ENCODE data around the gene HERPUD1.

Gene HERPUD1

GRCh38 chr16:56988948-56989945 lies 57.3 kb downstream of the HERPUD1 start, which contains the start of gene NLRC5:
TSS of gene NLRC5 (plus strand) at chr16:56989557. CDS start at chr16:57020713, 31,156 bp downstream.
- TF ChIP-seq SIN3A (IDR thresholded peaks at IDR 0.05; ENCODE audit: borderline replicate concordance, insufficient read depth, low read length) = no peak
- no peak for TF ChIP-seq FOXP2 (optimal IDR thresholded peaks at IDR 0.05; ENCODE audit: borderline replicate concordance, extremely low read depth, extremely low read length, insufficient read depth)
- TF ChIP-seq TAF1 (IDR thresholded peaks at IDR 0.05; ENCODE audit: borderline replicate concordance, insufficient read depth, low read length) = peak; percentile 42; the same call in 1 of the 2 replicates
- no peak for TF ChIP-seq REST (IDR thresholded peaks at IDR 0.05; ENCODE audit: insufficient read depth in 1 of 2, low read depth in 2 of 2, low read length in 2 of 2)

GRCh38 chr16:56989988-56990387 lies 58.0 kb downstream of the HERPUD1 start:
- TF ChIP-seq SIN3A (IDR thresholded peaks at IDR 0.05; ENCODE audit: borderline replicate concordance, insufficient read depth, low read length) = no peak
- TF ChIP-seq POLR2AphosphoS5 (IDR thresholded peaks at IDR 0.05; ENCODE audit: low read depth, low read length) = no peak
- TF ChIP-seq FOXP2 (optimal IDR thresholded peaks at IDR 0.05; ENCODE audit: borderline replicate concordance, extremely low read depth, extremely low read length, insufficient read depth) = no peak

- TF ChIP-seq POLR2AphosphoS5 (IDR thresholded peaks at IDR 0.05; ENCODE audit: low read depth, low read length) (no peak), SIN3A (IDR thresholded peaks at IDR 0.05; ENCODE audit: borderline replicate concordance, insufficient read depth, low read length) (no peak), TAF1 (IDR thresholded peaks at IDR 0.05; ENCODE audit: borderline replicate concordance, insufficient read depth, low read length) (no peak), FOXP2 (optimal IDR thresholded peaks at IDR 0.05; ENCODE audit: borderline replicate concordance, extremely low read depth, extremely low read length, insufficient read depth) (no peak), REST (IDR thresholded peaks at IDR 0.05; ENCODE audit: insufficient read depth in 1 of 2, low read depth in 2 of 2, low read length in 2 of 2) (no peak)
These were observed 58.7 kb downstream of the HERPUD1 start for GRCh38 chr16:56990407-56991286.

DNA sequence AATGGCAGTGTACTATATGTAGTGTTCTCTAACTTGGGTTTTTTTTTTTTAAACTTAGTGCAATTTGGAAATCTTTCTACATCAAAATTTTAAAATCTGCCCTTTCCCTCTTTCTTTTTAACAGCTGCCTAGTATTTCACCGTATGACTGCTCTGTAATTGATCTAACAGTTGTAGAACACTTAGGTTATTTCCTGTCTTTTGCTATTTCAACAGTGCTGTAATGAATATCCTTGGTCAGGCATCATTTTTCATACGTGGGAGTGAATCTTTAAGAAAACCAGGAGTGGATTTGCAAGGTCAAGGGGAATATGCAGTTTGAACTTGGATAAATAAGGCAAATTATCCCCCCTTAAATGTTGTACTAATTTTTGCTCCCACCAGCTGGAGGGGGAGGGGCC lies 61.3 kb downstream of the HERPUD1 start:
- TF ChIP-seq REST (IDR thresholded peaks at IDR 0.05; ENCODE audit: insufficient read depth in 1 of 2, low read depth in 2 of 2, low read length in 2 of 2) (no peak), TAF1 (IDR thresholded peaks at IDR 0.05; ENCODE audit: borderline replicate concordance, insufficient read depth, low read length) (no peak), POLR2AphosphoS5 (IDR thresholded peaks at IDR 0.05; ENCODE audit: low read depth, low read length) (no peak), SIN3A (IDR thresholded peaks at IDR 0.05; ENCODE audit: borderline replicate concordance, insufficient read depth, low read length) (no peak), FOXP2 (optimal IDR thresholded peaks at IDR 0.05; ENCODE audit: borderline replicate concordance, extremely low read depth, extremely low read length, insufficient read depth) (no peak)

- no peak for TF ChIP-seq REST (IDR thresholded peaks at IDR 0.05; ENCODE audit: insufficient read depth in 1 of 2, low read depth in 2 of 2, low read length in 2 of 2)
- no peak for TF ChIP-seq SIN3A (IDR thresholded peaks at IDR 0.05; ENCODE audit: borderline replicate concordance, insufficient read depth, low read length)
- no peak for TF ChIP-seq FOXP2 (optimal IDR thresholded peaks at IDR 0.05; ENCODE audit: borderline replicate concordance, extremely low read depth, extremely low read length, insufficient read depth)
- no peak for TF ChIP-seq TAF1 (IDR thresholded peaks at IDR 0.05; ENCODE audit: borderline replicate concordance, insufficient read depth, low read length)
- TF ChIP-seq POLR2AphosphoS5 (IDR thresholded peaks at IDR 0.05; ENCODE audit: low read depth, low read length) = no peak
These were observed 62.4 kb downstream of the HERPUD1 start for GRCh38 chr16:56994311-56994710.

All from PFSK-1 (cell line).